ENCODE data around the gene PLPPR5.
"Not testable (repeated sequence)": the region's sequence is repeated elsewhere in the genome, so short reads cannot be mapped to it uniquely, and the experiment has no call there.

PLPPR5 gene

DNA sequence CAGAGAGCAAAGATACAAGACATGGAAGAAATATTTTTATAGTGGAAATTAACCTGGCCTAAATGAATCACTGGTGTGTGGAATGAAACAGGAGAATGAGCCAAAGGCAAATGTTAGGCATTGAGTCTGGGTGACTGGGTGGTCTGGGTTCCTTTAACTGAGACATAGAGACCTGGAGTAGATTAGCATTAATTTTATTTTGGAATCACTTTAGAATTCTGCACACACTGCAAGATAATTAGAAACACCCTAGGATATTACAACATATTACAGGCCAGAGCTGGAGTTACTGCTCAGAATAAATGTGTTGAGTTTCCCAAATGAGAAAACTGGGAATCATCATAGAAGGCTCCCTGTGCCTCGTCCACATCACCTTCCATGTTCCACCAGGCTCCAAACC lies 85.5 kb downstream of the PLPPR5 start:
- DNase-seq (ENCODE audit: low read depth): no peak

DNA sequence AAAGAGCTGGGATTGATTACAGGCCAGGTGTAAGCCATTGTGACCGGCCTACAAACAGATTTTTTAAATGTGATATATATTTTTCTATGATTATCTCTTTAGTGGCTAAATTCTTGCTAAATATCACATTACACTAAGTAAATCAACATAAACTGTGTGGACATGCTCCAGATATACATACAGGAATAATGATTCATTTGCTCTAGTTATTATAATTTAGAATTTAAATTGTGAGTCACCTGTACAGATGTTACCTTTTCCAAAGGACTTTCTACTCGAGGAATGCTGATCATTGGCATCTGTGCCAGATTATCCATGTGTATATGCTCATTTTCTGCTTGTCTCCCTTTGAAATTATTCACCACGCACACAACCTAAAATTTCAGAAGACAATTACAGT lies 90.1 kb downstream of the PLPPR5 start:
- DNase-seq (ENCODE audit: low read depth): no peak

DNA sequence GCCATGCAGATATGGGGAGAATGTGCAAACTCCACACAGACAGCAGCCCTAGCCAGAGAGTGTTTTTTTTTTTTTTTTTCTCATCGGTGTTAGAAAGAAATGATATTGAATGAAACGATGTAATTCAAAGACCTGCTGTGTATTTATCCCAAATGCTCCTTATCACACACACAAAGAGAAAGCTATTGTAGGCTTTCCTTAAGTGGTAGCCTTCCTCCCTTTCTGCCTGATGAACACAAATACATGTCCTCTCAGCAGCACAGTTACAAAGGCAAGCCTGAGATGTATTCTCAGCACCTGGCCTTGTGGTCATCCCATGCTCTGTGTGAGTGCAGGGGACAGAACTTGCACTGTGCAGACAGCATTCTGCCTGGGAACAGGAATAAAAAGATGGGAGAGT lies 93.8 kb downstream of the PLPPR5 start:
- DNase-seq (ENCODE audit: low read depth): no peak

DNA sequence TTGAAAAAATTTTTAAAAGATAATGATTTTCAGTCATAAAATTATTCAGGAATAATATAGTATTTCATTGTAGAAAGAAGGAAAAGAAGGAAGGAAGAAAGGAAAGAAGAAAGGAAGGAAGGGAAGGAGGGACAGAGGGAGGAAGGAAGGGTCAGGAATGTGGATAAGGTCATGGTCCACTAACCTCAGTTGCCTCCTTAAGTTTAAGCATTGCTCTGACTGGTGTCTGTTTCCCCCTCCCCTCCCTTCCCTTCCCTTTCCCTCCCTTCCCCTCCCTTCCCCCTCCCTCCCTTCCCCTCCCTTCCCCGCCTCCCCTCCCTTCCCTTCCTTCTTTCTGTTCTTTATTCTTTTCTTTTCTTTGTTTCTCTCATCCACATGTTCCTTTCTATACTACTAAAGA lies 95.7 kb downstream of the PLPPR5 start:
- no peak for DNase-seq (ENCODE audit: low read depth)

DNA sequence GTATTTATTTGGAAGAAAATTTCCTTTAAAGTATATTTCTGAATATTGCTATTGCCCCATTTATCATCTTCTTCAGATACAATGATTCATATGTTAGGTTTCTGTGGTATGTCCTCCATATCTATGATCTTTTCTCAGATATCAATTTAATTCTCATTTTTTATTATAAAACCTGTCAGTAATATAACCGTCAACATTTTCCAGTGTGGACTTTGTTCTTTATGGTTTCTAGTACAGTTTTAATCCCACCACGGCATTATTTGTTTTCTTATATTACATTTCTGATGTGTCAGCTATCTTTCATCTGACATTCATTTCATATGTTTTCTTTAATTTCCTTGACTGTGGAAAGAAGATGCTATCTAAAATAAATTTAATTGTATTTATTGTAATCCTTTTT lies 97.9 kb downstream of the PLPPR5 start:
- peak; percentile 30 for DNase-seq (ENCODE audit: low read depth)

DNA sequence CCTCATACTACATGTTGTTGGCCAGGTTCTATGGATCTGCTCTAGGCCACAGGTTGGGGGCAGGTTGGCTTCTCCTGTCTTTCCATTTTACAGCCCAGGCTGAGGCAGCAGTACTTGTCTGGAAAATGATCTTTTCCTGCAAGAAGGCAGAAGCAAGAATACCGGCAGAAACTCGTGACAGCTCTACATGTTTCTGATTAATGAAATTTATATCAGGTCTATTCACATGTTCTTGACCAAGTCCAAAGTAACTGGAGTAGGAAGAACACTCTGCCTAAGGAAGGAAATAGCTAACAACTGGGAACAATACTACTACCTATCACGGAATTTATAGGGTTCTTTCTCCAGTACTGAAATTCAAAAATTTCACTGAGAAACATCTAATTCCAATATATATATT lies 98.3 kb downstream of the PLPPR5 start:
- DNase-seq (ENCODE audit: low read depth): no peak

DNA sequence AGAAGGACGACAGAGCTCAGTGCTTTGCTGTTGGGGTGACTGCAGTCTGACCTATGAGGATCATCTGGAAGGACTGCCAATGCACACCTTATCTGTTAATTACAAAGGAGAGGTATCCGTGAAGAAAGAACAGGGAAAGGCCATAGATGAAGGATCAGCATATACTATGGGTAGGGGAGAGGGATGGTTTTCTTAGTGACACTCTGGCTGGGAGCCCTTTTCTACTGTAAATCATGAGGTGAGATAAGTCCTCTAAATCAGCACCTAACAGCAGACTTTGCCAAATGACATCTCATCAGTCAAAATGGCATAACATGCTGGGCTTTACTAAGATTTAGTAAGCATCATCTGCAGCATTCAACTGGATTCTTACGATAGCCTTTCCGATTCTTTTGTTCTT lies 100.0 kb downstream of the PLPPR5 start:
- no peak for DNase-seq (ENCODE audit: low read depth)

DNA sequence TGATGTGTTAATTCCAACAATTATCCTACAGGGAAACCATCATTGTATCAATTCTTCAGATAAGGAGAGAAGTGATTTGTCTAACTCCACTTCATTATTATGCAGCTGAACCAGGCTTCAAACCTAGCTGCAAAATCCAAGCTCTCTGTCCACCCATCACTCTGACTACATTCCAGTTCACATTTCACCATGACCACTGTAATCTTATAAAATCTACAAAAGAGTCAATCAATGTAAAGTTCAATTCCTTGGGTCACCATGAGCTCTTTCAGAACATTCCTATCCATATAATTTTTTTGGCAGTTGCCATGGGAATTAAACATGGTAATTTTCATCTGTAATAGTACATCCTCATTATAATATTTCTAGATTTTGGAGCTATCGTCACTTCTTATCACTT lies 100.9 kb downstream of the PLPPR5 start:
- peak; percentile 42 for DNase-seq (ENCODE audit: low read depth)

DNA sequence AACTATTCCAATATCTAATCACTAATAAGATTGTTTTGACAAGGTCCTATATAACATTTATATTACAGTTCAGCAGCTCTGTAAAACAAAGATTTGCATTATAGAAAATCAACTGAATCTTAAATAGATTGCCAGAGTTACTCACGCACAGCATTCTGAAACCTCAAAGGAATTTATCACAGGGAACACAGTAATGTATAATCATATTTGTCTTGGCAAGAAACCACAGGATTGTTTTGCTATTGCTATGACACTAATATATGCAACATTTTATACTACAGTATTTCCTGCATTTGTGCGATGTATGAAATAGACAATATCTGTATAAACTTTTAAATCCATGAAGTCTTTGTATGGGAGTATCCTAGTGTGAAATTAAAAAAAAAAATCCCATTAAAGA lies 101.4 kb downstream of the PLPPR5 start:
- peak; percentile 91 for DNase-seq (ENCODE audit: low read depth)

DNA sequence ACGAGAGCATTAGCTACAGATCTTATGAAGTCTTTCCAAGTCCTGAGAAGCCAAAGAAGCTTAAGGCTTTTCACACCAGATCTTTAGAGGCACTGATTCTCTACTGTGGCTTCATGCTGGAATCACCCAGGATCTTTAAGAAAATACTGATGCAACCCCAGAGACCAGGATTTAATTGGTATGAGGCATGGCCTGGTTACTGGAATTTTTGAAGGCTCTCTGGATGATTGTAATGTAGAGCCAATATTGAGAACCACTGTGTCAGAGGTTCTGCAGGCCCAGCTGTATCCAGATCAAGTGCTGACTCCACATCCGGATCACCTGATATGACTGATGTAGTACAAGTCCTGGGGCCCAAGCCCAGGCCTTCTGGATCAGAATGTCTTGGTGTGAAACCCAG lies 105.7 kb downstream of the PLPPR5 start:
- no peak for DNase-seq (ENCODE audit: low read depth)

DNA sequence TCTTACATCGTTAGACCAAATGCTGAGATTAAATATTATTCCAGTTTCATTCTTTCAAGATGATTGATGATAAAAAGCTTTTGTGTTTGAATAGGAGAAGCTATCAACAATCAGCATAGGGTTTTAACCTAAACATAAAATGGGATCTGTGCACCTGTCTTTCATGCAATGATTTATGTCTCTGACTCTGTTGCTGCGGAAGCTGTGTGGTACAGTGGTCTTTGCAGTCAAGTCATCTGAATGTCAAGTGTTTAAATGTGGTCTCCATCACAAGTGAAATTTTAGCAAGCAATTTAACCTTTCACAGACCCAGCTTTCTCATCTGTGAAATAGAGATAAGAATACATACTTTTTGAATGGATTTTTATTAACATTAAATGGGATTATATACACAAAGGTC lies 107.2 kb downstream of the PLPPR5 start:
- no peak for DNase-seq (ENCODE audit: low read depth)

DNA sequence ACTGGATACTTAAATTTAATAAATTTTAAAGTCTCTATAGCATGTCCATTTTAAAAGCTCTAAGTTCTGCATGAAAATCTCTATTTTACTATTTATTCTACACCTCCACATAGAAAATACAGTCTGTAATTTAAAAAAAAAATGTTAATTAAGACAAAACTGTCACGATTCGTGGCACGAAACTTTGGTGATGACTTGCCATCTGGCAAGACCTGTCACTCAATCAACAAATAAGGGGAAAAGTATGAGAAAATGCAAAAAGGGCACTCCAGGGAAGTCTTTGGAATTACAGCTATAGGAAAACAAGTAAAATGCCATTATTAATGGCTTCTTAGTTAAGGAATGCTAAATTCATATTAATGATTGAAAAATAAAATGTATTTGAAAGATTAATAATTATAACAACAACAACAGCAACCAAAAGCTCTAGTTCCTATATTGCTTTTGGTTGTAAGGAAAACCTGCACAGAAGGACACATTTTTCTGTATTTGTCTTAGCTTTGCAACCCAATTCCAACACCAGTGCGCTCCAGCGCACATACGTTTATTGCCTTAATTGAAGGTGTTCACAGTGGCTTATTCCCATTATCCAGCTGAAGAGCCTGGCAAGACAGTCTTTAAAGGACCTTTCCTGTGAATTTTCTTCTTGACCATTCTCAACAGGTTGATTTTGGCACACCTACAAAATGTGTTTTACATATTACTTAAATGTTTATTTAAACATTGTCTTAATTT lies 107.8 kb downstream of the PLPPR5 start:
- no peak for DNase-seq (ENCODE audit: low read depth)

DNA sequence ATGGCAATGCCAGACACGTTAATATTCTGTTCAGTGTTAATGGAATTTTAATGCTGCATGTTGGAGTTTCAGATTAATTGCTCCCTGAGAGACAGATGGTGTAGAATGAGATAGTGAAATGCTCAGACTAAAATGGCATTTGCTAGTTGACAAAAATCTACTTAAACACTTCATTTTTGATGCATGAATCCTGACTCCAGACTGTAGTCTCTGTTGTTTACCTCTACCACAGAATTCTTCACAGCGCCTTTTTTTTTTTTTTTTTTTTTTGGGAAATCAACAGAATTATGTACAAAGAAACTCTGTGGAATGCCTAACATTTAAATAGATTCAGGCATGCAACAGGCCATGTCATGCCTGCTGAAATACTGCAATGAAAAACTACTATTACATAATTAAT lies 111.3 kb downstream of the PLPPR5 start:
- no peak for DNase-seq (ENCODE audit: low read depth)

DNA sequence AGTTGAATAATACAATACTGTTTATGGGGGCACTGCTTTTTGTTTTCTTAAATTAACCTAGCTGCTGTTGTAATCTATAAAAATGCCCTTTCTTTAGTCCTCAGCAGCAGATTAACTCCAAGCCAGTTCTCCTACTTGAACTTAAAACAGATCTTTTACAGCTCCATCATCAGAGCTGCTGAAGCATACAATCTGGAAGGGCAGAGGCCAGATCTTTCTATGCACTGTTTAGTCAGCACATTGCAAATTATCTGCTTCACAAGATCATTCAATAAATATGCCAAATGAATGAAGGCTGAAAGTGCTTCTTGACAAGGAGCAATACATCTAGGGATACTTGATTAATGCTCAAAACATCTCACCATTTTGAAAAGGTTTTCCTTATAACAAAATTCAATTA lies 115.8 kb downstream of the PLPPR5 start:
- DNase-seq (ENCODE audit: low read depth): no peak

DNA sequence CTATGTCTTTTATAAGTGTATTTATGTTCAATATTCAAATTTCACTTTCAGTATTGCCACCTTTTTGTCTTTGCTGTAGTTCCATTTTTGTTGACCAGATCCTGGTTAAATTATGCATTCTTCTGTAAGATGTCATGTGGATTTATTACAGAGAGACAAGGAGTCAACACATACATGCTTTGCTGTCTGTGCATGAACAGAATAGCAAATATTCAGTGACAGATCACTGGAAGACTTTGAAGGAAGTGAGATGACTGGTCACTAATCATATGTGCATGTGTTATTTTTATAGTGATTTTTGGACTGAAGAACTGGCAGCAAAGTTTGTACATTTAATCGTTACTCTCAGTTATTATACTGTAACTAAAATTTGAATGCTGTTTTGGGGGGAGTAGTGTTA lies 117.2 kb downstream of the PLPPR5 start:
- DNase-seq (ENCODE audit: low read depth): no peak

DNA sequence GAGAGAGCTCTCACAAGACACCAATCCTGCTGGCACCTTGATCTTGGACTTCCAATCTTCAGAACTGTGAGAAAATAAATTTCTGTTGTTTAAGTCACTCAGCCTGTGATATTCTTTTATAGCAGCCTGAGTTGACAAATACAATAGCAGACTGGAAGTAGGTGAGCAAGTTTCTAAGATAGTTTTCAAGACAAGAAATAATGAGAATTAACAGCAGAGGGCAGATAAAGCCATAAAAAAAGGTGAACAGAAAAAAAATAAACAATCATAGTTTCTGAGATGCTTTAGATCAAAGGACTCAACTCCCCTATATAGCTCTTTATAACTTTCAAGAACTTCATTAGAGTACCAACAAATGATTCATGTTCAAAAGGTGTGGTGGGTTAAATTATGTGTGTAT lies 119.8 kb downstream of the PLPPR5 start:
- no peak for DNase-seq (ENCODE audit: low read depth)

DNA sequence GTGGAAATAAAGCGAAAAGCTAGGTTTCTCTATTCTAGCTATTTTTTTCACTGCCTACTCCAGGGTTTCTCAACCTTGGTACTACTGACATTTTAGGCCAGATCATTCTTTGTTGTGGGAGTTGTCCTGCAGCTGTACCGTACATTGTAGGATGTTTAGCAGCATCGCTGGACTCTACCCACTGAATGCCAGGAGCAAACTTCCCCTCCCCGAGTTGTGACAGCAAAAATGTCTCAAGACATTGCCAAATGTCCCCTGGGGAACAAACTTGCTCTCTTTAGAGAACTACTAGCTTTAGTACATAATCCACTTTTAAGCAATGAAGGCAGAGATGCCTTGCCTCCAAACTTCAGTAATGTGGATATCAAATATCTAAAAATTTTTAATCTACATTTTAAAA lies 122.8 kb downstream of the PLPPR5 start:
- no peak for DNase-seq (ENCODE audit: low read depth)

DNA sequence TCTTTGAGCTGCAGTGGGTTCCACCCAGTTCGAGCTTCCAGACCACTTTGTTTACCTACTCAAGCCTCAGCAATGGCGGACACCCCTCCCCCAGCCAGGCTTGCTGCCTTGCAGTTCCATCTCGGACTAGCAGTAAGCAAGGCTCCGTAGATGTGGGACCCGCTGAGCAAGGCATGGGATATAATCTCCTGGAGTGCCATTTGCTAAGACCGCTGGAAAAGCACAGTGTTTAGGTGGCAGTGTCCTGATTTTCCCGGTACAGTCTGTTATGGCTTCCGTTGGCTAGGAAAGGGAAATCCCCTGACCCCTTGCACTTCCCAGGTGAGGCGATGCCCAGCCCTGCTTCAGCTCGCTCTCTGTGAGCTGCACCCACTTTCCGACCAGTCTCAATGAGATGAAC lies 123.4 kb downstream of the PLPPR5 start:
- DNase-seq (ENCODE audit: low read depth): not testable (repeated sequence)

DNA sequence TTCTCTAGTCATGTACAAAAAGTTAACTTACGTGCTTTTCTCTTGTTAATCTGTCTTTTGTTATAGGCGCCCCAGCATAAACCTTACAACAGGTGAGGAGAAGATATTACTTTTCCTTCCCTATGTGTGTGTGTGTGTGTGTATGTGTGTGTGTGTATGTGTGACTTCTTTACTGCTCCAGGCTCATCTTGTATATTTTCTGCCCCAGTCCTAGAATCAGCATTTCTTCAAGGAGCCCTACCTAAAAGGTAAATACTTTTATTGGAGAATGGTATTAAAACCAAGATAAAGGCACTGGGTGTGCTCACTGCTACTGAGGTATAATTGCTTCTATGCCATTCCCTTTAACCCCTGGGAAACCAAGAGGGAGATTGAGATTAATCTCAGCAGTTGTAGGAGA lies 129.8 kb downstream of the PLPPR5 start:
- no peak for DNase-seq (ENCODE audit: low read depth)

DNA sequence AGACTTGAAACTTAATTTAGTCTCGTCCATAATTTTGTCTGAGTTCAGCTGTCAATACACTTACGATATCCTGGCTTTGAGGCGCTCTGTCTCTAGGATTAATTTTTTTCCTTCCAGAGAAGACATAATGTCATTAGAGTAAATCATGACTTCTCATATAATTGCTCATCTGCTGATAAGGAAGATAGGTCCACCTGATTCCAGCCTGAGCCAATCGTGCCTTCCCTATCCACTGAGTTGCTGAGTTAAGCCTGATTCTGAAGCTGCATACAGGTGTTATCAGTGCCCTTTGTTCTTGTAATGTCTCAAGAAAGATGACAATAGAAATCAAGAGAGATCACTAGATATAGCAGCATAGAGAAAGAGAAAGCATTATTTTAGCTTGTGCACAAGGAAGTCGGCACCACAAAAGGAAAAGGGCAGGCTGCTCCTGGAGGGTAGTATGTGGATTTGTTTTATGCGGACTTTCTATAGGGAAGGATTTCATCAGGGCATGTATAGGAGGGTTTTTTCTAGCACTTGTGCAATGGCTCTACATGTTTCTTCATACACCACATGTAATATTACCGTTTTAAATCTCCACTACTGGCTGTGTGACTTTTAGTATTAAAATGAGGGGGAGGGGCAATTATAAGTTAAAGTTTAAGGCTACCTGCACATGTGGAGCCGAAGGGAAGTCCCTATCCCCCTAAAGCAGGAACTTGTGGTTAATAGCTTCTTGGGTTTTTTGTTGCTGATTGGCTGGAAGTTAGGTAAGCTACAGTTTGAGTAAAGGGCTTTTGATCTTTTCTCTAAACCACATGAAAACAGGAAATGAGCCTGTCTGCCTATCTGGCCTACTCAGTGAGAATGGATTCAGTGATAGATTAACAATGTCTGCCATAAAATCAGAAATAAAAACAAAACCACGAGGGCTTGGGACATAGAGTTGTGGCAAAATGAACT lies 133.4 kb downstream of the PLPPR5 start:
- DNase-seq (ENCODE audit: low read depth): peak; percentile 31

DNA sequence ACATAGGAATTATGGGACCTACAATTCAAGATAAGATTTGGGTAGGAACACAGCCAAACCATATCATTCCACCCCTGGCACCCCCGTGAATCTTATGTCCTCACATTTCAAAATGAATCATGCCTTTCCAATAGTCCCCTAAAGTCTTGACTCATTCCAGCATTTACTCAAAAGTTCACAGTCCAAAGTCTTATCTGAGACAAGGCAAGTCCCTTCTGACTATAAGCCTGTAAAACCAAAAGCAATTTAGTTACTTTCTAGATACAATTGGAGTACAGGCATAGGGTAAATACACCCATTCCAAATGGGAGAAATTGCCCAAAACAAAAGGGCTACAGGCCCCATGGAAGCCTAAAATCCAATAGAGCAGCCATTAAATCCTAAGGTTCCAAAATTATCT lies 138.9 kb downstream of the PLPPR5 start:
- no peak for DNase-seq (ENCODE audit: low read depth)

DNA sequence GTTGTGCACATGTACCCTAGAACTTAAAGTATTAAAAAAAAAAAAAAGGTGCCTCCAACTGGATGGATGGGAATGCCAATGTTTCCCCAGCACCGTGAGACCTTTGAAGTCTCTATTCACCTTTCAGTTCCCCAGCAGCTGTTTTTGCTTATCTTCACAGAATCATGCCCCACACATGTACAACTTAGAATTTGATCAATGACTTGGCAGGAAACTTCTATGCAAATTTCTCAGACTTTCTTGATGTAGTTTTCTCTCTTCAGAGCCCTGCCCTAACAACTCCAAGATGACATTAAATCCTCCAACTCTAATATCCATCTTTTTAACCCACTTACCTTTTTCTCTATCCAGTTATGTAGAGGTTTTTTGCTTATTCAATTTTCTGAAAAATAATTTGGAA lies 144.3 kb downstream of the PLPPR5 start:
- DNase-seq (ENCODE audit: low read depth): no peak

DNA sequence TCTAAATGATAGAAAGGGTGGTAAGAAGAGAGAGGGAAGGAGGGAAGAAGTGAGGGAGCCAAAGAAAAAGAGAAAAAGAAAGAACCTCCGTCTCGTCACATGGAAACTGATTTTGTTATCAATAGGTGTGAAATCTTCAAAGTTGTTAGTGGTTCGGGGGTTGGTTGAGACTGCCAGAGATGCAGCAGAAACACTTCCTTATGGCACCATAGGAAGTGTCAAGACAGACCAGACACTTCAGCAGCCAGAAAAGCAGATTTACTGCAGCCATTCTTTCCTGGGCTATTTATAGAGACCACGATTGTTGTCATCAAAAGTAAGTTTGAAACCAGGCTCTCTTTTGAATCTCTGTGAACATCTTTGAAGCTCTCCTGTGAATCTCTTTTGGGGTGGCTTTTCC lies 150.5 kb downstream of the PLPPR5 start:
- no peak for DNase-seq (ENCODE audit: low read depth)

All from iris pigment epithelial cell (primary cell).